Activated naive CD8-positive, alpha-beta T cell (primary cell): ENCODE measurements around the gene UNC45A.
"Not testable (repeated sequence)": the region's sequence is repeated elsewhere in the genome, so short reads cannot be mapped to it uniquely, and the experiment has no call there.

Source experiments
- H3K27ac Mint-ChIP-seq: one replicate; pipeline ENCODE4 v1.8.0; 2021; ENCODE audit warnings: mixed read lengths
- H3K27me3 Mint-ChIP-seq: one replicate; pipeline ENCODE4 v1.8.0; 2021; ENCODE audit warnings: mixed read lengths
- H3K36me3 Mint-ChIP-seq: one replicate; pipeline ENCODE4 v1.8.0; 2021; ENCODE audit warnings: mixed read lengths
- H3K4me1 Mint-ChIP-seq: one replicate; pipeline ENCODE4 v1.8.0; 2021; ENCODE audit warnings: low read depth, mixed read lengths
- H3K4me3 Mint-ChIP-seq: one replicate; pipeline ENCODE4 v1.8.0; 2021; ENCODE audit warnings: mild to moderate bottlenecking, mixed read lengths
- H3K9me3 Mint-ChIP-seq: one replicate; pipeline ENCODE4 v1.8.0; 2021; ENCODE audit warnings: low read depth, mixed read lengths

Gene UNC45A

DNA sequence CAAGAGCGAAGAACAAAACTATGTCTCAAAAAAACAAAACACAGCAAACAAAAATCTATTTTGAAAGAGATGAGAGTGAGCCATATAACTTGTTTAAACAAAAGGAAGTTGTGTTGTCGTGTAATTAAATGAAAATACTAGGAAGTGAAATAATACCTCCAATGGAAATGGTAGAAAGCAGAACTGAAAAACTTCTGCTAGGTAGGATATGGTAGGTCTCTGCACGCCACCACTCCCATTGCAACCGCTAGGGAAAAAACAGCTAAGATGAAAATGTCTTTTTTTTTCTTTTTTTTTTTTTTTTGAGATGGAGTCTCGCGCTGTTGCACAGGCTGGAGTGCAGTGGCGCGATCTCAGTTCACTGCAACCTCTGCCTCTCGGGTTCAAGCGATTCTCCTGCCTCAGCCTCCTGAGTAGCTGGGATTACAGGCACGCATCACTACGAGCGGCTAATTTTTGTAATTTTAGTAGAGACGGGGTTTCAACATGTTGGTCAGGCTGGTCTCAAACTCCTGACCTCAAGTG lies 37.9 kb upstream of the UNC45A start:
- H3K9me3 Mint-ChIP-seq, H3K27me3 Mint-ChIP-seq, H3K27ac Mint-ChIP-seq, H3K4me3 Mint-ChIP-seq, H3K36me3 Mint-ChIP-seq: not testable (repeated sequence)
- peaks cover 11% of the 10 kb centered on the region for H3K4me1 Mint-ChIP-seq

DNA sequence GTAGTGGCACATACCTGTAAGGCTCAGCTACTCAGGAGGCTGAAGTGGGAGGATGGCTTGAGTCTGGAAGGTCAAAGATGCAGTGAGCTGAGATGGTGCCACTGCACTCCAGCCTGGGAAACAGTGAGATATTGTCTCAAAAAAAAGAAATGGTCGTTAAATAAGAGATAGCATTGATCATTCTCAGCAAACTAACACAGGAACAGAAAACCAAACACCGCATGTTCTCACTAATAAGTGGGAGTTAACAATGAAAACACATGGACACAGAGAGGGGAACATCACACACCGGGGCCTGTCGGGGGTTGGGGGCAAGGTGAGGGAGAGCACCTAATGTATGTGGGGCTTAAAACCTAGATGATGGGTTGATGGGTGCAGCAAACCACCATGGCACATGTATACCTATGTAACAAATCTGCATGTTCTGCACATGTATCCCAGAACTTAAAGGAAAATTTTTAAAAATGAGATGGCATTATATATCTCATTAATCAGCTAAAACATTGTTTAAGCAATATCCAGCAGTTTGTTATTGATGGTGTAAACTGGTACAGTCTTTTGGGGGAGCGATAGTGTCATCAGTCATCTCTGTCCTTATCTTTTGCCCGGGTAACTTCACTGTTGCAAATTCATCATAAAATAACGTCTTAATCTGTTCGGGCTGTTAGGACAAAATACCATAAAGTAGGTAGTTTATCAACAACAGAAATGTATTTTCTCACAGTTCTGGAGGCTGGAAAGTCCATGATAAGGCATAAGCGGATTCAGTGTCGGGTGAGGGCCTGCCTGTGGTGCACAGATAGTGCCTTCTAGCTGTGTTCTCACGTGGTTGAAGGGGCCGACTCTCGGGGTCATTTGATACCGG lies 33.7 kb upstream of the UNC45A start:
- Mint-ChIP-seq H3K9me3 (no peaks in the 10 kb centered on the region), H3K4me3 (peak overlapping the region; percentile 84), H3K4me1 (peaks cover 25% of the 10 kb centered on the region), H3K36me3 (peaks cover 6% of the 10 kb centered on the region), H3K27ac (peak overlapping the region; percentile 89), H3K27me3 (no peaks in the 10 kb centered on the region)

DNA sequence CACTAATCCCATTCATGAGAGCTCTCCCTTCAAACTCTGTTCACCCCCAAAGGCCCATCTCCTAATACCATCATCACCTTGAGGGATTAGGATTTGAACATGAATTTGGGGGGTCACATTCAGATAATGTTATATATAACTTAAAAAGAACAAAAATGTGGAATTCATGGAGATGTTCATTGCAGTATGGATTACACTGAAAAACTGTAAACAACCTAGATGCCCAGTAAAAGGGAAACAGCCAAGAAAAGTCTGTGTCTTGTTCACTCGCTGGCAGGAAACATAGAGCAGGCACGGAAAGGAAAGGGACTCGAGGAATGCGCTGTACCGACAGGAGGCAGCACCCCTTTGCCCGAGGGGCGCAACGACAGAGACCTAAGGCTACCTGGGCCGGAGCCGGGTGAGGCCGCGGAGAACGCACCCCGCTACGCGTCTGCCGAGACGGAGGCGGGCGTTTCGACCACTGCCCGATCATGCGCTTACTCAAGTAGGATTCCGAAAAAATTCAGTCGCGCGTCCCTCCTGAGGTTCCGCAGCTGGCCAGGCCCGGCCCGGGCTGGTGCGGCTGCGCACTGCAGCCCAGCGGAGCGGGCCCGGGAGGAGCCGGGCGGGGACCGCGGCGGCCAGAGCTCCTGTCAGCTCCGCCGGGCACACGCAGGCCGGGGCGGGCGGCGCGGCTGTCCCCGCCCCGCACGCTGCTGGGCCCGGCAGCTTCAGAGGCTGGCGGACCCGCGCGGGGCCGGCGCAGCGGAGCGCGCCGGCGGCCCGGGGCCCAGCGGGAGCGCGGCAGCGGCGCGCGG lies 32.8 kb upstream of the UNC45A start:
- H3K9me3 Mint-ChIP-seq: no peaks in the 10 kb centered on the region
- H3K36me3 Mint-ChIP-seq: peaks cover 6% of the 10 kb centered on the region
- H3K27ac Mint-ChIP-seq: peak overlapping the region; percentile 89
- peak overlapping the region; percentile 84 for H3K4me3 Mint-ChIP-seq
- H3K27me3 Mint-ChIP-seq: no peaks in the 10 kb centered on the region
- H3K4me1 Mint-ChIP-seq: peaks cover 25% of the 10 kb centered on the region

DNA sequence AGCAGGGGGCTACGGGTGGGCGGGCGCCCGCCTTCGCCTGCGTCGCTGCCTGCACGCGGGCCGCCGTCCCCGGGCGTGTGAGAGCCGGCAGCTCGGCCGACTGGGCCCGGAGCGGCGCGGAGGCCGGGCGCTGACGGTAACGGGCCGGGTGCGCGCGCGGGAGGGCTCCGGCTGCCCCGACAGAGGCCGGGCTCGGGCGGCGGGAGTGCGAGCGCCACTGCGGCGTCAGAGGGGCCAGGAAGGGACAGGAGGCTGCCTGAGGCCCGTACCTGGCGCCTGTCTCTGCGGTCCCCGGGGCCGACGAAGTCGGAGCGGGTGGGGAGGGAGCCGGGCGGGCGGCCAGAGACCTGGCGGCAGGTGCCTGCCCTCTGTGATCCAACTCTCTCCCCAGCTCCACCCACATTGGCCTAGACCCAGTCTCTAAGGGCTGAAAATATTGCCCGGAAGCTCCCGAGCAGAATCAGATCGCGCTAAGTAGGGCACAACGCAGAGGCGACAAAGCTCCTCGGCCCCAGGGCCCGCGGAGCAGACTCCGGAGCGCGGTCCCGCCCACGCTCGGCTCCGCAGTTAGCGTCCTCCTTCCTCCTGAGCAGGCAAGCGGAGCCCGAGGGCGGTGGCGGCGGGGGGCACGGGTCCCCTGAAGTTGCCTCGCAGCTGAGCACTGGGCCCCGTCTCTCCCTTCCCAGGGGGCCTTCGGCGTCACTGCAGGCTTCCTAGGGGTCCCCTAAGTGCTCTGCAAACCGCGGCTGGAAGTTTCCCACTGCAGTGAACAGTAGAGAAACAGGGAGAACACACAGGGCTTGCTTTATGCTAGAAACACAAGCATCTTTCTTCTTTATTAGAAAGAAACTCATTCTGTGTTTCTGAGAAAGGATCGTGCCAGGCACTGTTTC lies 32.0 kb upstream of the UNC45A start, which contains the start of gene MAN2A2:
Gene MAN2A2, plus strand, starts transcription at position 463 of the 893 bp plus-strand sequence. CDS start 906 bp downstream, outside the sequence.
- Mint-ChIP-seq H3K27ac (peak within 1 kb of the TSS; percentile 89), H3K36me3 (peaks cover 6% of the 10 kb centered on the region)

DNA sequence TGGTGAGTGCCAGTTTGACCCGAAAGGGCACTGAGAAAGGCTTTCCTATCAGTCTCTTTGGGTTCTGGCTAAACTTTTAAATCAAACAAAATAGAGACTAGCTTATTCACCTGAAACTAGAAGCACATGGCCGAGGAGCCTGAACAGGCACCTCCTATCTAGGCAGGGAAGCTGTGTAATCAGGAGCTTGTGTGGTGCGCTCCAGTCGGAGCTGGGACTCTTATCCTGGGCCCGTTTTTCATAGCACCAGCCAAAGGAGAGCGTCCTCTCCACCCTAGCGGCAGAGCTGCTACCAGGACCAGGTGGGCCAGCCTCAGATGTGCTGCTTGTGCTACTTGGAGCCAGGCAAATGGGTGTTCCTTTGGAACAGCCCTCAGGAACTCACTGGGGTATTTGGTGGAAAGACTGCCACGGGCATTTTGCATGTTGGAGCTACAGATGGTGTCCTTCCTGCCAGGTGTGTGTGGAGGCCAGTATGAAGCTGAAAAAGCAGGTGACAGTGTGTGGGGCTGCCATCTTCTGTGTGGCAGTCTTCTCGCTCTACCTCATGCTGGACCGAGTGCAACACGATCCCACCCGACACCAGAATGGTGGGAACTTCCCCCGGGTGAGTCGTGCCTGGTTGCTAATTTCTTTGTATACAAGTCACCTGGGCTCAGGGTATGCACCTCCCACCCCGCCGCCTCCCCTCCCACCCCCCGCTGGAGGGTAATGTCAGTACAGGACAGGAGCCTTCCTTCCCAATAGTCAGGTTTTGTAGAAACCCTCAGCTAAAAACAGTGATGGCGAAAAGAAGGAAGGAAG lies 31.1 kb upstream of the UNC45A start:
- Mint-ChIP-seq H3K36me3 (peaks cover 6% of the 10 kb centered on the region), H3K27me3 (no peaks in the 10 kb centered on the region), H3K4me1 (peaks cover 25% of the 10 kb centered on the region), H3K4me3 (peak overlapping the region; percentile 83), H3K9me3 (no peaks in the 10 kb centered on the region), H3K27ac (peak overlapping the region; percentile 83)

More for the DNA sequence above, 32.0 kb upstream of the UNC45A start, which contains the start of gene MAN2A2:
- Mint-ChIP-seq H3K4me1 (peaks cover 25% of the 10 kb centered on the region), H3K9me3 (no peaks in the 10 kb centered on the region), H3K4me3 (peak within 1 kb of the TSS; percentile 84), H3K27me3 (no peaks in the 10 kb centered on the region)

DNA sequence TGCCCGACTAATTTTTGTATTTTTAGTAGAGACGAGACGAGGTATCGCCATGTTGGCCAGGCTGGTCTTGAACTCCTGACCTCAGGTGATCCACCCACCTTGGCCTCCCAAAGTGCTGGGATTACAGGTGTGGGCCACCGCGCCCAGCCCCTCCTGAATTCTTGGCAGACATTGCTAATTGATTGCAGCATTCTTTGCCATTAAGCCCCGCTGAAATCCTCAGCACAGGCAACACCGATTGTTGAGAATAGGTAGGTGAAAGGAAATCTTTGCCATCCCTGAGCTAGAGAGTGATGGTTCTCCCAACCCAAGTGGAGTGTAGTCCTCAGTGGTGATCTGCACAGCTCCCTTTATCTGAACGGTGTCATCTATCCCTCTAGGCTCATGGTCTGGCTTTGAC lies 30.3 kb upstream of the UNC45A start:
- H3K36me3 Mint-ChIP-seq: peaks cover 6% of the 10 kb centered on the region
- H3K27ac Mint-ChIP-seq: no peak overlapping the region
- H3K4me3 Mint-ChIP-seq: peak overlapping the region; percentile 40
- no peaks in the 10 kb centered on the region for H3K9me3 Mint-ChIP-seq
- H3K4me1 Mint-ChIP-seq: peaks cover 25% of the 10 kb centered on the region
- no peaks in the 10 kb centered on the region for H3K27me3 Mint-ChIP-seq

DNA sequence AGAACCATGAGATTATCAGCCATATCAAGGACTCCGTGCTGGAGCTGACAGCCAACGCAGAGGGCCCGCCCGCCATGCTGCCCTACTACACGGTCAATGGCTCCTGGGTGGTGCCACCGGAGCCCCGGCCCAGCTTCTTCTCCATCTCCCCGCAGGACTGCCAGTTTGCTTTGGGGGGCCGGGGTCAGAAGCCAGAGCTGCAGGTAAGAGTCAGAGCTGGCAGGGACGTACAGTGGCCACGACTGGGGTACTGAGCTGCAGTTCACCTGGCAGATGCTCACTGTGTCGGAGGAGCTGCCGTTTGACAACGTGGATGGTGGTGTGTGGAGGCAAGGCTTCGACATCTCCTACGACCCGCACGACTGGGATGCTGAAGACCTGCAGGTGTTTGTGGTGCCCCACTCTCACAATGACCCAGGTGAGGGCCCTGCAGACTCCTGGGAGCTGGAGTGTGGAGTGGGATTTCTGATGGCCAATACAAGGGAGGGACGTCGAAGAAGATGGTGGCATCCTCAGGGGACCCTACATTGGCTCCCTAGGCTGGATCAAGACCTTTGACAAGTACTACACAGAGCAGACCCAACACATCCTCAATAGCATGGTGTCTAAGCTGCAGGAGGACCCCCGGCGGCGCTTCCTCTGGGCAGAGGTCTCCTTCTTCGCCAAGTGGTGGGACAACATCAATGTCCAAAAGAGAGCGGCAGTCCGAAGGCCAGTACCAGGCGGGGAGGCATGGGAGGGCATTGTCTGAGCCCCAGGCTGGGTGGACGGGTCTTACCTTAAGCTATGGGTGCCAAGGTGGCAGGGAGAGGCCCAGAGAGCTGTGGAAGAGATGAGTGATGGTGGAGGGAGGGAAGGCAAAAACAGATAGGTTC lies 29.5 kb upstream of the UNC45A start:
- Mint-ChIP-seq H3K27ac (no peak overlapping the region), H3K36me3 (peaks cover 6% of the 10 kb centered on the region), H3K4me3 (peak overlapping the region; percentile 23), H3K4me1 (peaks cover 25% of the 10 kb centered on the region), H3K9me3 (no peaks in the 10 kb centered on the region), H3K27me3 (no peaks in the 10 kb centered on the region)

DNA sequence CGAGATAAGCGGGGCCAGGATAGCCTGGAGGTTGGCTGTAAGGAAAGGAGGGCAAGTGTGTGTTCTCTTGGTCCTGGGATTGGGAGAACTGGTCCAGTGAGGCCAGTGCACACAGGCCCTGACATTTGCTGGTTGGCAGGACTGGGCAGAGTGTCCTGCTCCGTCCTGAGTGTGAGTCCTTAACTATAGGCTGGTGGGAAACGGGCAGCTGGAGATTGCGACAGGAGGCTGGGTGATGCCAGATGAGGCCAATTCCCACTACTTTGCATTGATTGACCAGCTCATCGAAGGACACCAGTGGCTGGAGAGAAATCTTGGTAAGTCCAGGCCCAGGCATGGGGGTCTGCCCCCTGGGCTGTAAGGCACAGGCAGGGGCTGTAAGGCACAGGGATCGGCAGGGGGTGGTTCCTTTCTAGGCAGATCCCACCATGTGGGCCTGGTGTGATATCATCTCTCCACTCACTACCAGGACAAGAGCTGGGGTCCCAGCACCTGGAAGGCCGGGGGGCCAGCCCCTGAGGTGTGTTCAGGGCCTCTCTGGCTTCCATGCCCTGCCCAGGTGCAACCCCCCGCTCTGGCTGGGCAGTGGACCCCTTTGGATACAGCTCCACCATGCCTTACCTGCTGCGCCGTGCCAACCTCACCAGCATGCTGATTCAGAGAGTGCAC lies 28.8 kb upstream of the UNC45A start:
- peaks cover 6% of the 10 kb centered on the region for H3K36me3 Mint-ChIP-seq
- peaks cover 22% of the 10 kb centered on the region for H3K4me1 Mint-ChIP-seq

DNA sequence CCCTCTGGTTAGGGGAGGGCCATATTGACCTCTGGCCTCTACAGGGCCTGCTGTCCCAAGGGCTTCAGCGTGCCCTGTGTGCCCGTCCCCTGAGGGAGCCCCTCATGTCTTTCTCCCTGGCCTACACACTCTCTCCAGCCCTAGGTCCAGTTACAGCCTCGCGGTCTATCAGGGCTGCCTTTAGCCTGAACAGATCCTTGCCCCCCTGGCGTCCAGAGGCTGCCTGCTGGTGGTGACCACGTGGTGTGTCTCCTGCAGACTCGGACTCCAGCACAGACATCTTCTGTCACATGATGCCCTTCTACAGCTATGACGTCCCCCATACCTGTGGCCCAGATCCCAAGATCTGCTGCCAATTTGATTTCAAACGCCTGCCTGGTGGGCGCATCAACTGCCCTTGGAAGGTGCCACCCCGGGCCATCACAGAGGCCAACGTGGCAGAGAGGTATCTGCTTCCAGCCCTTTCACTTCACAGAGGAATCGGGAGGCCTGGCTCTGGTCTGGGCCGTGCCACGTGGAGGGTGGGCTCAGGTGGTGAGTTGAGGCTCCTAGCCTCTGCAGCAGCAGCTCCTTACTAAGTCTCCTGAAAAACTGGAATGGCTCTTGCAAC lies 27.9 kb upstream of the UNC45A start:
- peaks cover 14% of the 10 kb centered on the region for H3K4me1 Mint-ChIP-seq
- H3K36me3 Mint-ChIP-seq: peaks cover 6% of the 10 kb centered on the region

More for the DNA sequence above, 28.8 kb upstream of the UNC45A start:
- Mint-ChIP-seq H3K27me3 (no peaks in the 10 kb centered on the region), H3K9me3 (no peaks in the 10 kb centered on the region), H3K27ac (no peak overlapping the region), H3K4me3 (no peak overlapping the region)

DNA sequence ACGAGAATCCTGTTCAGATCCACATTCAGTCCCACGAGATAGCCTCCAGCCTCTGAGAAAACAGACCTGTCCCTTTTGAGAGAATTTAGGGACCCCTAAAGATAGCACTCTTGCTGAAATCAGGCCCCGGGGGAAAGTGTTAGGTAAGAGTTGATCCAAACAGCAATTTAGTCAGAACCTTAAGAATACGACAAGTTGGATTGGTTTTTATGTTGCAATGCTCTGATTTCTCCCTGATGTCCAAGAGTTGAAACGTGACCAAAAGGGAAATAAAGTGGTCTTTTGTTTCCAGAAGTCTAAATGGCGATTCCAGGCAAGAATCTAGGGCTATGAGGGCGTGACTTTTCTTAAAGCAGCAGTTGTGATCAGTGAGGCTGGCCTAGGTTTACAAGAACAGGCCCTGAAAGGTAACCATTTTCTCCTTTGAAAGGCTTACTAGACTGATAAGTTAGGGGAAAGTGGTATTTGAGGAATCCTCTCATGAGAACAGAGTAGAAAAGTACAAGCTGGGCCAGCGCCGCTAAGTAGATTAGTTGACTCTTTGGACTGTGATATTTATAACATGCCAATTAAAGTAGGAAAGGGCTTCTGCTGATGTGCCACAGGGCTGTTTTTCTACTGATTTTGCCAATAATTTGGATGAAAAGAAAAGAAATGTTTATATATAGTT lies 27.1 kb upstream of the UNC45A start:
- H3K27ac Mint-ChIP-seq: no peak overlapping the region
- no peaks in the 10 kb centered on the region for H3K9me3 Mint-ChIP-seq
- H3K36me3 Mint-ChIP-seq: peaks cover 6% of the 10 kb centered on the region
- H3K27me3 Mint-ChIP-seq: no peaks in the 10 kb centered on the region
- H3K4me3 Mint-ChIP-seq: no peak overlapping the region
- H3K4me1 Mint-ChIP-seq: peaks cover 14% of the 10 kb centered on the region

More for the DNA sequence above, 27.9 kb upstream of the UNC45A start:
- no peak overlapping the region for H3K4me3 Mint-ChIP-seq
- H3K9me3 Mint-ChIP-seq: no peaks in the 10 kb centered on the region
- H3K27me3 Mint-ChIP-seq: no peaks in the 10 kb centered on the region
- H3K27ac Mint-ChIP-seq: no peak overlapping the region

DNA sequence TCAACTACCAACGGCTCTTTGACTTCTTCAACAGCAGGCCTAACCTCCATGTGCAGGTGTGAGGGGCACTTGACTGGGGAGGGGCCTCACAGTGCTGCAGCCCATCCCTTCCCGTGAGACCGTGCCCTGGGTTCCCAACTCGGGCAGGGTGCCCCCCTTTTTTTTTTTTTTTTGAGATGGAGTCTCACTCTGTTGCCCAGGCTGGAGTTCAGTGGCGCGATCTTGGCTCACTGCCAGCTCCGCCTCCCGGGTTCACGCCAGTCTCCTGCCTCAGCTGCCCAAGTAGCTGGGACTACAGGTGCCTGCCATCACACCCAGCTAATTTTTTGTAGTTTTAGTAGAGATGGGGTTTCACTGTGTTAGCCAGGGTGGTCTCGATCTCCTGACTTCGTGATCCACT lies 25.6 kb upstream of the UNC45A start:
- not testable (repeated sequence) for H3K27me3 Mint-ChIP-seq, H3K27ac Mint-ChIP-seq, H3K36me3 Mint-ChIP-seq, H3K9me3 Mint-ChIP-seq, H3K4me3 Mint-ChIP-seq, H3K4me1 Mint-ChIP-seq

DNA sequence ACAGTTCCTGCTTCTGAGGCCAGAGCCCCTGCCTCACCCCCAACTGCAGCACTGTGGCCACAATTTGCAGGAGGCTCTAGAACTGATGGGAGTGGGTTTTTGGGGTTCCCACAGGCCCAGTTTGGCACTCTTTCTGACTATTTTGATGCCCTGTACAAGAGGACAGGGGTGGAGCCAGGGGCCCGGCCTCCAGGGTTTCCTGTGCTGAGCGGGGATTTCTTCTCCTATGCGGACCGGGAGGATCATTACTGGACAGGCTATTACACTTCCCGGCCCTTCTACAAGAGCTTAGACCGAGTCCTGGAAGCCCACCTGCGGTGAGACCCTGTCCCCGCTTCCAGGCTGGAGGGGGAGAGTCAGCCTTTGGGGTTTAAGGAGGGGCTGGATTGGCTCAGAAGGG lies 25.1 kb upstream of the UNC45A start:
- Mint-ChIP-seq H3K27me3 (no peaks in the 10 kb centered on the region), H3K27ac (no peak overlapping the region), H3K4me3 (no peak overlapping the region), H3K4me1 (peaks cover 4% of the 10 kb centered on the region), H3K36me3 (peaks cover 5% of the 10 kb centered on the region), H3K9me3 (no peaks in the 10 kb centered on the region)
